Spleen (tissue), 11 donors: Measurements from ENCODE around the gene EPHX1. TPM values are rescaled to one million over a fixed set of nuclear protein-coding genes. Genes with fewer than 3 reads are reported as not detected.

Experiments
- DNase-seq: peaks from one replicate; pipeline ENCODE4 v3.0.0-alpha.2; 2020
- H3K27ac ChIP-seq, 8 donors: fragments of 200-600 bp; sonication (generic) in 7 of 8; 1 replicate in 4 of 8; 2 replicates in 4 of 8; pipeline versions ENCODE4 v1.5.0 to v1.8.0; 2016 to 2021; ENCODE audit warnings: inconsistent platforms in 4 of 8, mild to moderate bottlenecking in 4 of 8, moderate library complexity in 1 of 8
- H3K27me3 ChIP-seq, 7 donors: fragments of 200-600 bp; sonication (generic) in 6 of 7; replicated peaks in 1 of 7; 1 replicate in 4 of 7; 2 replicates in 3 of 7; pipeline versions ENCODE4 v1.5.0 to v1.8.0; 2016 to 2021; ENCODE audit warnings: inconsistent platforms in 3 of 7, mild to moderate bottlenecking in 1 of 7
- H3K36me3 ChIP-seq, 6 donors: fragments of 200-600 bp; sonication (generic) in 5 of 6; 1 replicate in 4 of 6; 2 replicates in 2 of 6; pipeline versions ENCODE4 v1.5.0 to v1.8.0; 2016 to 2021; ENCODE audit warnings: inconsistent platforms in 2 of 6
- H3K4me1 ChIP-seq, 6 donors: fragments of 200-600 bp; sonication (generic) in 5 of 6; 1 replicate in 3 of 6; 2 replicates in 3 of 6; pipeline versions ENCODE4 v1.5.0 to v1.8.0; 2016 to 2021; ENCODE audit warnings: inconsistent platforms in 3 of 6
- H3K4me3 ChIP-seq, 8 donors: fragments of 200-600 bp; sonication (generic) in 7 of 8; 1 replicate in 4 of 8; 2 replicates in 4 of 8; pipeline versions ENCODE4 v1.5.0 to v1.8.0; 2016 to 2021; ENCODE audit warnings: inconsistent platforms in 4 of 8, mild to moderate bottlenecking in 4 of 8, moderate library complexity in 2 of 8
- H3K9me3 ChIP-seq, 8 donors: fragments of 200-600 bp; sonication (generic) in 7 of 8; 1 replicate in 4 of 8; 2 replicates in 4 of 8; pipeline versions ENCODE4 v1.5.0 to v1.8.0; 2016 to 2021; ENCODE audit warnings: inconsistent platforms in 4 of 8
- CTCF ChIP-seq, 11 experiments: fragments of 200-600 bp in 7 of 11; fragments of 450-650 bp in 4 of 11; sonication (generic) in 4 of 11; IDR thresholded peaks in 8 of 11; conservative IDR thresholded peaks in 3 of 11; 1 replicate in 7 of 11; 2 replicates in 4 of 11; pipeline versions ENCODE4 v1.4.0 to v1.8.0; 2016 to 2021; ENCODE audit warnings: antibody characterized with exemption in 11 of 11, inconsistent platforms in 4 of 11, mild to moderate bottlenecking in 1 of 11
- POLR2A ChIP-seq, 3 donors: fragments of 450-650 bp; IDR thresholded peaks; one replicate each; pipeline ENCODE4 v1.5.1; 2017; ENCODE audit warnings: antibody characterized with exemption in 3 of 3, mild to moderate bottlenecking in 1 of 3
- POLR2AphosphoS5 ChIP-seq, 3 donors: sonication (generic); formaldehyde crosslinking; IDR thresholded peaks; one replicate each; pipeline ENCODE4 v1.5.1; 2017; ENCODE audit warnings: antibody characterized with exemption in 3 of 3
- WGBS, 5 donors: extraction: QIAGEN DNeasy Blood & Tissue Kit in 3 of 5; methylation state at CpG; one replicate each; pipeline versions ENCODE4 v1.1.5 to v1.1.7; 2013 to 2018; 5-methylcytosine and 5-hydroxymethylcytosine counted together
- intact Hi-C: fragments of 100-400 bp; cut with DNase I; formaldehyde crosslinking; loops from one replicate; pipeline ENCODE4 v1.15.0; 2023; ENCODE audit warnings: low total_unique reads
- polyA plus RNA-seq, 3 donors: library from polyadenylated mRNA; stranded (reverse); fragments of 200-250 nt; gene quantifications; one replicate each; pipeline ENCODE4 v1.2.1, GENCODE V29; 2013
- total RNA-seq, 7 donors: library from RNA; depleted of rRNA in 3 of 7; stranded (reverse); fragments of >200 nt in 3 of 7; fragmentation: NEBNext Ultra II Directional in 4 of 7; extraction: Animal tissue kit (Norgen Biotek cat#: 25700) in 4 of 7; gene quantifications; one replicate each; pipeline versions ENCODE4 v1.1.0 to v1.2.1, GENCODE V29; 2016 to 2021
- donor health status: healthy with polysubstance abuse.
- donor health status: DM: no; HTN: no; CAD: no; lungs with moderate emphysema.
- donor health status: DM: no; HTN: no; CAD: no.
- donor health status: Bipolar disorder and iron deficiency.
- donor health status: healthy.
- donor health status: DM: no; HTN: no; CAD: no.
- donor health status: DM: yes; HTN: yes; CAD: no.

Gene EPHX1
- total and polyA plus RNA-seq, 10 donors, result 3.9 to 92.8 (median 43.9) TPM

- DNase-seq, result peak; percentile 88
- H3K4me1 ChIP-seq, result peaks cover 27 to 85% (median 51%) of the 10 kb centered on the region in 6 donors
- H3K9me3 ChIP-seq, result no peaks in the 10 kb centered on the region
- peak overlapping the region; percentile 66 to 90 (median 72) for H3K27ac ChIP-seq
- intact Hi-C loops, result loop anchor here (5.0 to 10.0 kb wide), 2 partner anchors 55 to 373 kb away; no protein-coding TSS in a partner anchor
- 38 to 52% (median 45%) methylated on average over 7 of the region's 7 CpGs for WGBS, 5 donors
- TF ChIP-seq POLR2AphosphoS5 (IDR thresholded peaks at IDR 0.05), result peak; percentile 50 to 69 (median 54)
- no peak for TF ChIP-seq CTCF (IDR thresholded peaks at IDR 0.05 in 8 of 11, conservative IDR thresholded peaks at IDR 0.05 in 3 of 11)
- H3K36me3 ChIP-seq, result peaks cover 0 to 100% (median 52%) of the 10 kb centered on the region in 6 donors
- no peaks in the 10 kb centered on the region for H3K27me3 ChIP-seq
- no peak overlapping the region for H3K4me3 ChIP-seq
These were observed 40.0 kb downstream of the EPHX1 start for GRCh38 chr1:225849925-225850324.

GRCh38 chr1:225850370-225850769, 40.4 kb downstream of the EPHX1 start:
- no peak for DNase-seq
- peaks cover 3 to 100% (median 53%) of the 10 kb centered on the region in 6 donors for H3K36me3 ChIP-seq
- peak overlapping the region in 5 of 8 donors; percentile 72 to 90 (median 74) for H3K27ac ChIP-seq
- 92 to 94% (median 93%) methylated on average over 7 of the region's 7 CpGs for WGBS, 5 donors
- intact Hi-C loops, result no loop called here
- H3K9me3 ChIP-seq, result no peaks in the 10 kb centered on the region
- TF ChIP-seq CTCF (IDR thresholded peaks at IDR 0.05 in 8 of 11, conservative IDR thresholded peaks at IDR 0.05 in 3 of 11) (no peak), POLR2A (IDR thresholded peaks at IDR 0.05) (no peak)
- no peak overlapping the region for H3K4me3 ChIP-seq
- H3K27me3 ChIP-seq, result no peaks in the 10 kb centered on the region
- H3K4me1 ChIP-seq, result peaks cover 27 to 88% (median 51%) of the 10 kb centered on the region in 6 donors

GRCh38 chr1:225851805-225852204, 41.9 kb downstream of the EPHX1 start:
- Histone ChIP-seq H3K9me3 (no peaks in the 10 kb centered on the region), H3K36me3 (peaks cover 3 to 100% (median 46%) of the 10 kb centered on the region in 6 donors), H3K27ac (peak overlapping the region in 6 of 8 donors; percentile 13 to 90 (median 30)), H3K4me1 (peaks cover 30 to 88% (median 55%) of the 10 kb centered on the region in 6 donors), H3K27me3 (no peaks in the 10 kb centered on the region), H3K4me3 (no peak overlapping the region)
- intact Hi-C loops, result no loop called here
- no peak for TF ChIP-seq CTCF (IDR thresholded peaks at IDR 0.05 in 8 of 11, conservative IDR thresholded peaks at IDR 0.05 in 3 of 11)
- no peak for TF ChIP-seq POLR2A (IDR thresholded peaks at IDR 0.05)
- peak in 1 of 3 donors; percentile 46 for TF ChIP-seq POLR2AphosphoS5 (IDR thresholded peaks at IDR 0.05)
- DNase-seq, result no peak
- WGBS, 5 donors, result 22 to 34% (median 29%) methylated on average over 4 of the region's 4 CpGs

GRCh38 chr1:225852413-225853124, 42.6 kb downstream of the EPHX1 start:
- Histone ChIP-seq H3K4me1 (peaks cover 26 to 84% (median 48%) of the 10 kb centered on the region in 6 donors), H3K36me3 (peaks cover 3 to 100% (median 44%) of the 10 kb centered on the region in 6 donors), H3K9me3 (no peaks in the 10 kb centered on the region), H3K27me3 (no peaks in the 10 kb centered on the region), H3K4me3 (no peak overlapping the region), H3K27ac (peak overlapping the region in 4 of 8 donors; percentile 15 to 90 (median 45))
- TF ChIP-seq CTCF (IDR thresholded peaks at IDR 0.05 in 8 of 11, conservative IDR thresholded peaks at IDR 0.05 in 3 of 11) (no peak), POLR2AphosphoS5 (IDR thresholded peaks at IDR 0.05) (peak in 1 of 3 donors; percentile 14), POLR2A (IDR thresholded peaks at IDR 0.05) (no peak)
- intact Hi-C loops, result no loop called here
- 82 to 91% (median 84%) methylated on average over 13 of the region's 13 CpGs for WGBS, 5 donors
- no peak for DNase-seq
